OCI-LY7 (cell line): ENCODE measurements around the gene EIF4EBP2. TPM values are rescaled to one million over a fixed set of nuclear protein-coding genes. Genes with fewer than 3 reads are reported as not detected.

Experiments used
- BruUV-seq: library from RNA; stranded (reverse); fragments of 400-500 nt; replicated peaks from 2 replicates; lab custom pipeline; 2021; lab: Mats Ljungman, UMichigan
- CTCF ChIA-PET: fragments of 300-600 bp; sonication (Branson Sonifier 250); formaldehyde crosslinking; loops from one replicate; lab custom pipeline; 2022; ENCODE audit warnings: antibody characterized with exemption; ENCODE audit not compliant: unreplicated experiment; lab: Charles Lee
- POLR2A ChIA-PET: fragments of 300-600 bp; sonication (Branson Sonifier 250); formaldehyde crosslinking; loops from one replicate; lab custom pipeline; 2022; ENCODE audit warnings: antibody characterized with exemption; lab: Charles Lee
- DNase-seq: peaks from one replicate; pipeline ENCODE4 v3.0.0-alpha.2; 2015; ENCODE audit warnings: low spot score
- H2AFZ ChIP-seq: fragments of 200-600 bp; sonication (generic), shearing (Covaris generic); 2 replicates; pipeline ENCODE4 v1.6.1; 2014; ENCODE audit warnings: mild to moderate bottlenecking, antibody characterized with exemption, low read length, moderate library complexity
- H3K27ac ChIP-seq: fragments of 200-600 bp; sonication (generic); 2 replicates; pipeline ENCODE4 v1.5.1; 2014; ENCODE audit warnings: mixed run types, low read depth, mild to moderate bottlenecking, moderate library complexity, low read length, inconsistent platforms; ENCODE audit not compliant: poor library complexity, severe bottlenecking
- H3K36me3 ChIP-seq: fragments of 200-600 bp; sonication (generic); 2 replicates; pipeline ENCODE4 v1.6.1; 2014; ENCODE audit warnings: mild to moderate bottlenecking, antibody characterized with exemption, low read length, moderate library complexity, mixed read lengths; ENCODE audit not compliant: insufficient read depth
- H3K4me1 ChIP-seq: fragments of 200-600 bp; sonication (generic); 2 replicates; pipeline ENCODE4 v1.5.1; 2014; ENCODE audit warnings: mild to moderate bottlenecking, low read length; ENCODE audit not compliant: insufficient read depth, poor library complexity, severe bottlenecking
- H3K4me2 ChIP-seq: fragments of 200-600 bp; sonication (generic); 2 replicates; pipeline ENCODE4 v1.6.1; 2014; ENCODE audit warnings: mild to moderate bottlenecking, low read length
- H3K4me3 ChIP-seq: fragments of 200-600 bp; sonication (generic); 2 replicates; pipeline ENCODE4 v1.5.1; 2014; ENCODE audit warnings: mild to moderate bottlenecking, low read depth, low read length; ENCODE audit not compliant: poor library complexity, severe bottlenecking
- H3K79me2 ChIP-seq: fragments of 200-600 bp; sonication (generic); 2 replicates; pipeline ENCODE4 v1.6.1; 2016; ENCODE audit warnings: low read depth, mild to moderate bottlenecking, low read length, moderate library complexity, mixed read lengths; ENCODE audit not compliant: insufficient read depth
- H3K9me2 ChIP-seq: fragments of 200-600 bp; sonication (generic); 2 replicates; pipeline ENCODE4 v1.6.1; 2016; ENCODE audit warnings: mild to moderate bottlenecking, low read length, mixed read lengths; ENCODE audit not compliant: insufficient read depth
- H3K9me3 ChIP-seq: fragments of 200-600 bp; sonication (generic); 2 replicates; pipeline ENCODE4 v1.6.1; 2014; ENCODE audit warnings: mild to moderate bottlenecking, mixed run types, low read length, mixed read lengths
- H4K20me1 ChIP-seq: fragments of 200-600 bp; sonication (generic); 2 replicates; pipeline ENCODE4 v1.6.1; 2014; ENCODE audit warnings: mild to moderate bottlenecking, antibody characterized with exemption, low read length, moderate library complexity, mixed read lengths; ENCODE audit not compliant: insufficient read depth
- EZH2phosphoT487 ChIP-seq: fragments of 200-600 bp; sonication (generic); IDR thresholded peaks from 2 replicates; pipeline ENCODE4 v1.6.1; 2018; ENCODE audit warnings: low read depth, borderline replicate concordance, mild to moderate bottlenecking, mixed run types, antibody characterized with exemption, low read length, moderate library complexity, mixed read lengths
- intact Hi-C: fragments of 100-400 bp; cut with micrococcal nuclease; formaldehyde crosslinking; loops from one replicate; pipeline ENCODE4 v1.10.0; 2022; ENCODE audit not compliant: unreplicated experiment
- total RNA-seq, 2 experiments: library from RNA; depleted of rRNA in 1 of 2; stranded (reverse); fragments of >200 nt in 1 of 2; shearing (Covaris generic) in 1 of 2; gene quantifications; 2 replicates each; pipeline ENCODE4 v1.2.3, GENCODE V29; 2014 to 2022
- TF ChIP-seq, protein P1 (sequence below): fragments of 200-600 bp; sonication (generic); conservative IDR thresholded peaks from 2 replicates; pipeline ENCODE4 v1.5.1; 2014; ENCODE audit warnings: mild to moderate bottlenecking, antibody characterized with exemption, low read length, moderate library complexity, mixed read lengths

EIF4EBP2 gene
- total RNA-seq, 2 experiments from 2014 or later = 24.5 to 59.8 TPM

DNA sequence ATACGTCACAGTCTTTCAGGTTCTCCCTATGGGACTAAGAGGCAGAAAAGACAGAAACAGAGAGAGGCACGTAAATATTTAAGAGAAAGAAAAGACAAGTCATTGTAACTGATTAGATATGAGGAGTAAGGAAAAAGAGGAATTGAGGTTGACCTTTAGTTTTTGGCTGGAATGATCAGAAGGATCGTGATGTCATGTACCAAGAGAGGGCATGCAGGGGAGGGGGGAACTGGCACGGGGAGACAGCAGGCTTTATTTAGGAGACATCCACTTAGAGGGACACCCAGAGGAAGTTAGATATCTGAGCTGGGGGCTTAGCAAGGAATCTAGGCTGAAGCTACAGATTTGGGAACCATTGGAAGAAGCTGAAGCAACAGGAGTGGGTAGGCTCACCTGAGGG, 12.3 kb upstream of the EIF4EBP2 start:
- DNase-seq = no peak
- H4K20me1 ChIP-seq = no peaks in the 10 kb centered on the region
- TF ChIP-seq EZH2phosphoT487 = no peak
- TF ChIP-seq, protein P1, sequence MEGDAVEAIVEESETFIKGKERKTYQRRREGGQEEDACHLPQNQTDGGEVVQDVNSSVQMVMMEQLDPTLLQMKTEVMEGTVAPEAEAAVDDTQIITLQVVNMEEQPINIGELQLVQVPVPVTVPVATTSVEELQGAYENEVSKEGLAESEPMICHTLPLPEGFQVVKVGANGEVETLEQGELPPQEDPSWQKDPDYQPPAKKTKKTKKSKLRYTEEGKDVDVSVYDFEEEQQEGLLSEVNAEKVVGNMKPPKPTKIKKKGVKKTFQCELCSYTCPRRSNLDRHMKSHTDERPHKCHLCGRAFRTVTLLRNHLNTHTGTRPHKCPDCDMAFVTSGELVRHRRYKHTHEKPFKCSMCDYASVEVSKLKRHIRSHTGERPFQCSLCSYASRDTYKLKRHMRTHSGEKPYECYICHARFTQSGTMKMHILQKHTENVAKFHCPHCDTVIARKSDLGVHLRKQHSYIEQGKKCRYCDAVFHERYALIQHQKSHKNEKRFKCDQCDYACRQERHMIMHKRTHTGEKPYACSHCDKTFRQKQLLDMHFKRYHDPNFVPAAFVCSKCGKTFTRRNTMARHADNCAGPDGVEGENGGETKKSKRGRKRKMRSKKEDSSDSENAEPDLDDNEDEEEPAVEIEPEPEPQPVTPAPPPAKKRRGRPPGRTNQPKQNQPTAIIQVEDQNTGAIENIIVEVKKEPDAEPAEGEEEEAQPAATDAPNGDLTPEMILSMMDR = no peak
- H3K4me1 ChIP-seq = peaks cover 7% of the 10 kb centered on the region
- H3K9me2 ChIP-seq = no peaks in the 10 kb centered on the region
- no peak overlapping the region for H2AFZ ChIP-seq
- no peak overlapping the region for H3K4me3 ChIP-seq
- no peak overlapping the region for H3K4me2 ChIP-seq
- ChIA-PET POLR2A (no interaction called here), CTCF (no interaction called here)
- H3K36me3 ChIP-seq = no peaks in the 10 kb centered on the region
- no peaks in the 10 kb centered on the region for H3K79me2 ChIP-seq
- H3K9me3 ChIP-seq = no peaks in the 10 kb centered on the region
- no TSS peak for BruUV-seq
- intact Hi-C loops = no loop called here
- no peak overlapping the region for H3K27ac ChIP-seq

DNA sequence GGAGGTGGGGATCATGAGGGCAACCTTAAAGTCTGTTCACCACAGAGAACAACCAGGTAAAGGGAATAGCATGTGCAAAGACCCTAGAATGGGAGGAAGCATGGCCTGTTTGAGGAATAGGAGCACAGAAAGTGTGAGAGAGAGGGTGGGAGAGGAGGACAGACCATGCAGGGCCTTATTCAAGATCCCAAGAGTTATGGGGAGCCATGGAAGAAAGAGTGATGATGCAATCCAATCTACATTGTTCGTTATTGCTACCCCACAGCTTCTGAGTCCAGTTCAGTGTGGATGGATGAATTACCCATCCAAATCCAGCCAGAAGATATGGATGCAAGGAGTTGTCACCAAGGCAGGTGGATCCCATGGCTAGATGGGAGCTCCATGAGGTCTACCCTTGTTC, 7.8 kb upstream of the EIF4EBP2 start:
- H2AFZ ChIP-seq = no peak overlapping the region
- H3K36me3 ChIP-seq = no peaks in the 10 kb centered on the region
- H3K79me2 ChIP-seq = no peaks in the 10 kb centered on the region
- no peak overlapping the region for H3K4me2 ChIP-seq
- no peak for DNase-seq
- POLR2A ChIA-PET = interaction anchor here (0.7 kb wide), 1 partner anchor 36 kb away, joined by 3 read pairs; no protein-coding TSS in a partner anchor
- TF ChIP-seq, protein P1 = no peak
- TF ChIP-seq EZH2phosphoT487 = no peak
- no peak overlapping the region for H3K27ac ChIP-seq
- BruUV-seq = no TSS peak
- no peaks in the 10 kb centered on the region for H4K20me1 ChIP-seq
- no peaks in the 10 kb centered on the region for H3K9me3 ChIP-seq
- H3K4me1 ChIP-seq = no peaks in the 10 kb centered on the region
- no peaks in the 10 kb centered on the region for H3K9me2 ChIP-seq
- no peak overlapping the region for H3K4me3 ChIP-seq
- CTCF ChIA-PET = interaction anchor here (1.6 kb wide), 1 partner anchor 18 kb away, joined by 3 read pairs; no protein-coding TSS in a partner anchor
- intact Hi-C loops = no loop called here

DNA sequence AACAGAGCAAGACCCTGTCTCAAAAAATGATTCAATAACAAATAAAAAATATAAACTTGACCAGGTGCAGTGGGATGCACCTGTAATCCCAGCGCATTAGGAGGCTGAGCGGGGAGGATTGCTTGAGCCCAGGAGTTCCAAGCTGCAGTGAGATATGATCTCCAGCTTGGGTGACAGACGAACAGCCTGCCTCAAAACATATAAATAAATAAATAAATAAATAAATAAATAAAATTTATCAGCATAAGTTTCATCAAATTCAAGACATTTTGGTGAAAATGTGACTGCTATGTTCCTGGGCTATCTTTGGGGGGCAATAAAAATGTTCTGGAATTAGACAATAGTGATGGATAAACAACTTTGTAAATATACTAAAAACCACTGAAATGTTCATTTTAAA, 4.8 kb upstream of the EIF4EBP2 start:
- Histone ChIP-seq H3K9me3 (no peaks in the 10 kb centered on the region), H3K27ac (no peak overlapping the region), H3K36me3 (no peaks in the 10 kb centered on the region), H3K9me2 (no peaks in the 10 kb centered on the region), H3K79me2 (peaks cover under 1% of the 10 kb centered on the region; the same call in 1 of the 2 replicates), H3K4me3 (no peak overlapping the region), H3K4me1 (peaks cover 7% of the 10 kb centered on the region), H4K20me1 (no peaks in the 10 kb centered on the region), H2AFZ (no peak overlapping the region), H3K4me2 (no peak overlapping the region)
- DNase-seq = no peak
- BruUV-seq = no TSS peak
- TF ChIP-seq EZH2phosphoT487 = no peak
- TF ChIP-seq, protein P1 = no peak
- intact Hi-C loops = no loop called here
- ChIA-PET POLR2A (no interaction called here), CTCF (no interaction called here)
